ENCODE results near the gene APOLD1.
"Not testable (repeated sequence)": the region's sequence is repeated elsewhere in the genome, so short reads cannot be mapped to it uniquely, and the experiment has no call there.

APOLD1 gene, protein sequence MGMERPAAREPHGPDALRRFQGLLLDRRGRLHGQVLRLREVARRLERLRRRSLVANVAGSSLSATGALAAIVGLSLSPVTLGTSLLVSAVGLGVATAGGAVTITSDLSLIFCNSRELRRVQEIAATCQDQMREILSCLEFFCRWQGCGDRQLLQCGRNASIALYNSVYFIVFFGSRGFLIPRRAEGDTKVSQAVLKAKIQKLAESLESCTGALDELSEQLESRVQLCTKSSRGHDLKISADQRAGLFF

DNA sequence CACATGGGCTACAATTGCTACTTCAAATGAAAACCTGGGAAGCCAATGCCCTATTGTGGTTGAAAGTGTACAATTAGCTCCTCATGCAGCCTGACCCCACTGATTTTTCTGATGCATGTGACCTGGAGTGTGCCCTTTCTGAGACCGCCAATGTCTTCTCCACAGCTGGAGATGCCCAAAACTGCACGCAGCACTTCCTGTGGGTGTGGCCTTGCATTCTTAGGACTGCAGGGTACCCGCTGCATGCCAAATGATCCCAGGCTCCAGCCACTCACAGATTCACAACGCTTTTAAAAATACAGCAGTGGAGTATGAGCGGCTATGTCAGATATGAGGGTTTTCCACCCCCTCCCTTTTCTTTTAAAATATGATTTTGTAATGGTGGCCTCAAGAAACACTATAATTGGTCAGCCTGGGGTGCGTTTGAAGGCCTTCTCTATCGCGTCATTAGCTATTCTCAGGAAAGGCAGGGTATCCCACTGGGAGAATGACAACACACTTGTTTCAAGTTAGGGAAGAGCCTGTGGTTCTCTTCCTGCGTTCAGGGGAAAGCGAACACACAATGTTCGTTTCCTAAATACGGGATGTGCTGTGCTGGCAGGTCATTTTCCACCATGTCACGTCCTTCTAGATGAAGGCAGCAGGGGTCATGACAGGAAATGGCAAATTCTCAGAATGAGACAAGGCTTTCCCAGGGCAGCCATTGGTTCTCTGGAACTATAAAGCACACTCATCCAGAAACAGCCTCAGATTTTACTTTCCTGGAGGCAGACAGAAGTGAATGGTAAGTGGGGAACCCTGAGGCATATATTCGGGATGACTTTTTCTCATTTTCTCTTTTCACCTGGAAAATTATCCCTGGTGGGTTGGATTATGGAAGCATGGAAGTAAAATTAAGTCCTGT, at the start of gene APOLD1:
TSS of gene APOLD1 (plus strand) at position 749 of the 904 bp plus-strand sequence. CDS start at position 782, 33 bp downstream.
- DNase-seq (ENCODE audit: low read depth) = no peak

DNA sequence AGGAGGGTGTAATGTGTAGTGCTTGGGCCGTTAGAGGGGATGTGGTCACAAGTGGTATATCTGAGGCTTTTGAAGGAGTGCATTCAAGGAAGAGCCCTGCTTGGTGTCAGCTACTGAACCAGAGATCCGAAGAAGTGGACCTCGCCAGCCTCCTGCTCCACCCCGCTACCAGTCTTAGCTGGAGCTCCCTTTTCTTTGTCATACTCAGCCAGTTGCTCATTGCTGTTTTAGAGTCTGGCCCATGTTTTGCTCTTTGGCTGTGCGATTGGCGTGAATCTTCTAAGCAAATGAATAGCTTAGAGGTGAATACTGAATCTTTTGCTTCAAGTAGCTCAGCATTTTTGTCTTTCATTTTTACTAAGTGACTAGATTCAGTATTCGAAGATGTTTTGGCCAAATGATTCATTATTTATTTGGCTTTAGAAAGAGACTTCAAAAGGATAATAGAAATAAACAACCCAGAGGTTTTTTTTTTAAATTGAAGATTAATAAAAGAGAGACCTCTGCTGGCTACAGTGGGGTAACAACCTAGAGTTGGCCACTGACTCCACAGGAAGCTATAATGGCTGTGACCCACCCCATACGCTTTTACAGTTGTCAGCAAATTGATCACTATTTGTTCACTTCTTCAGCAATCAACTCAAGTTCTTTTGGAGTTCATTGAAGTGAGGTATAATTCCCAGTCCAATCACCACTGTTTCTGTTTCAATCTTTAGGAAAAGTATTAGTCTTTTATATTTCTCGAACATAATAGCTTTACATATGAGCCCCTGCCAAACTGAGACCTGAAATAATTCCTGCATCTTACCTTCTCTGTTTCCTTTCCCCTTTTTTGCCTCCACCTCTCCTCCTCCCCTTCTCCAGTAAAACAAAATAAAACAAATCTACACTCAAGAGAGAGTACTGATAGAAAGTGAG, 48.4 kb upstream of the APOLD1 start:
- peak; percentile 48 for DNase-seq (ENCODE audit: low read depth)

DNA sequence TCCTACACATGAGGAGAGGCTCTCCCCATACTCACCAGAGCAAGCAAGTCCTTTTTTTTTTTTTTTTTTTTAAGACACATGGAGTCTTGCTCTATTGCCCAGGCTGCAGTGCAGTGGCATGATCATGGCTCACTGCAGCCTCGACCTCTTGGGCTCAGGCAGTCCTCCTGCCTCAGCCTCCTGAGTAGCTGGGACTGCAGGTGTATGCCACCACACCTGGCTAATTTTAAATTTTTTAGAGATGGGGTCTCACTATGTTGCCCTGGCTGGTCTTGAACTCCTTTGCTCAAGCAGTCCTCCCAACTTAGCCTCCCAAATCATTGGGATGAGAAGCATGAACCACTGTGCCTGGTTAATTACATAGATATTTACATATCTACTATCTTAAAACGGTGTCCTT, 47.3 kb upstream of the APOLD1 start:
- DNase-seq (ENCODE audit: low read depth) = not testable (repeated sequence)

DNA sequence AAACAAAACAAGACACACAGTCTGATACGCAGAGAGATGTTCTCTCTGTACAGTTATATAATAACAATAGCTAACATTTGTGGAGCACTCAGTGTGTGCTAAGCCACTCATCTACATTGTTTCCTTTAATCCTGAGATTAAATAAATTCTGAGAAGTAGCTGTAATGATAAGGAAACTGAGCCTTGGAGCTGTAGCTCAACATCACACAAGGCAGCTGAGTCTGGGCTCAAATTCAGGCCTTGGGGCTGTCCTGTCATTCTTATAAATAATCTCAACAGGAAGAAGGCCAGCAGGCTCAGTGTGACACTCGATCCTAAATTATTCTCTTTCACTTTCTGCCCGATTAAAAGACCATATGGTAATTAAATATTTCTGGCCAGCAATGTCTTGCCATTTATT, 43.8 kb upstream of the APOLD1 start:
- DNase-seq (ENCODE audit: low read depth) = no peak

DNA sequence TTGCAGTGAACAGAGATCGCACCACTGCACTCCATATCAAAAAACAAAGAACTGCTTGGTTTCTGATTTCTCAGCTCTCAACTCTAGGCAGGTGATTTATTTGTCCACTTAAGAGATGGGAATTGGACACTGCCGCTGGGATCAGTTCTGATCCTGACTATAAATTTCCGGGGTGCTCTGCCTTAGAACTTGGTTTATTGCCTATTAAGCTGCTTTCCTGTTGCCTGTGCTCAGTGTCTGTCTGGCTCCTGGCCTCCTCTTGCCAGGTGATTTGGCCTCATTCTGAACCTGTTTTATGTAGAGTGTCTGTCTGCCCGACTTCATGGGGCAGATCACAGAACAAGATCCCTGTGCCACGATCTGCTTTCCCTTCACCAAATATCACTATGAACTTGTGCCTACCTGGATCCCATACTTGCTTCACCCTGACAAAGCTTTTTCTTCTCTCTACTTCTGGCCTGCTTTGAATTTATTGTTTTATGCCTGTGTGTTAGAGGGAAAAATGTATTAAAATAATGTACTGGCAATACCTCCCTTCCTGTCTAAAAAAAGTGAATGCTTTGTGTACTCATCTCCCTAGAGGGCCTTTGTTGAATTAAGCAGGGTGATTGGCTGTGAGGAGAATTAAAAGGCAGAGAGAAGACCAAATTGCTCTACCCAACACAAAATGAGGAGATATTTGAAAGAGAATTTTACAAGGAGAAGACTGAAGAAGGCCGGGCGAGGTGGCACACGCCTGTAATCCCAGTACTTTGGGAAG, 40.7 kb upstream of the APOLD1 start:
- no peak for DNase-seq (ENCODE audit: low read depth)

DNA sequence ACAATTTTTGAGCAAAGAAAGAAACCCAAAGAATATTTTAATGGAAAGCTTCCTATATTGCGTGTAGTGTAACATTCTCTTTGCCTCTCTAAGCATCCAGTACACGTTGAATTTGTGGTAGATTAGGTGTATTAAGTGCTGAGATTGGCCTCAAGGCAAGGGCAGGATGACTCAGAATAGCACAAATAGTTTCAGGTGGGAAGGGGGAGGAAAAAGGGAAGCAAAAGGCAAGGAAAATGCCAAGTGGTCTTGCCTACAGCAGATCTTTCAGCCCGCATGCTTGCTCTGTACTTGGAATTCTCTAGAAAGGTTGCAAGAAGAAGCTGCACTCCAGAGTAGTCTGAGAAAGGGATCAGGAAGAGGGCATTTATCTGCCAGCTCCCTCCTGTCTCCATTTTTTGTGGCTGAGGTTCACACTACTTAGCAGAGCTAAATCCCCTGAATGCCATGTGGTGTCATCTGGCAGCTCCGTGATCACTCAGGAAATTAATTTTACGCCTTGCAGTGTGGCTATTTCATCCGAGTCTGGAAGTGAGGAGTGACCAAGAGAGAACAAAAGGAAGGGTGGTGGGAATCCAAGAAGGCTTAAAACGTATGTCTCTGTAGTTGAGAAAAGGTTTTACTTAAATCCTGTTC, 39.8 kb upstream of the APOLD1 start:
- DNase-seq (ENCODE audit: low read depth) = peak; percentile 57

DNA sequence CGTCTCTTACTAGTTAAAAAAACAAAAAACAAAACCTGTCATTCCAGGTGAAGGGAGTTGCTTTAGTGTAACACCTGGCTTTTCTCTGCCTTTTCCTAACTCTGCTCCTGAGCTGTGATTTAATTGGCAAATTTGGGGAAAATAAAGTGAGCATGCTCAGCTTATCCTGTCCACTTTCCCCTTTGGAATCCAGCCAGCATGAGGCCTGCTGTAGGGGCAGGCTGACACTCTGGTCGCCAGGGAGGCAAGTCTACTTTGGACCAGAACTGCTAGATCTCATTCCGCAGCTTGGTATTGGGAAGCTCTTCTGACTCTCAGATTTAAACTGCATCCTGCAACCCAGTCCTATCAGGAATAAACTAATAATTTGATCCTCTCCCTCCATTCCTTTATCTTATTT, 38.2 kb upstream of the APOLD1 start:
- no peak for DNase-seq (ENCODE audit: low read depth)

DNA sequence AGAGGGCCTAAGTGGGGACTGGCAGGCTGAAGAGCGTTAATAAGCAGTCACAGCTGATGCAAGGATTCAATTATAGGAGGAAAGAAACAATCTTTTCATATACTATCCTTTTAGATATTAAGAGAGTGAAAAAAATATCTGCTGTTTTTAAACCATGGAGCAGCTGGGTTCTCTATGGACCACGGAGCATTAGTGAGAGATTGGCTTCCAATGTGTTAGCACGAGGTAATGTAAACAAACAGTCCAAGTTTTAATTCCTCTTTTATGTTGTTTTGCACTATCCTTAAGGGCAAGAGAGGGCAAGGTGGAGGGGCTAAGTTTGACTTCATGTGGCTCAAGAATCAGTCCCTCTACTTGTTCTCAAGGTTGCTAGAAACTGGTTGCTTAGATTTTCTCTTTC, 37.4 kb upstream of the APOLD1 start:
- DNase-seq (ENCODE audit: low read depth) = no peak

DNA sequence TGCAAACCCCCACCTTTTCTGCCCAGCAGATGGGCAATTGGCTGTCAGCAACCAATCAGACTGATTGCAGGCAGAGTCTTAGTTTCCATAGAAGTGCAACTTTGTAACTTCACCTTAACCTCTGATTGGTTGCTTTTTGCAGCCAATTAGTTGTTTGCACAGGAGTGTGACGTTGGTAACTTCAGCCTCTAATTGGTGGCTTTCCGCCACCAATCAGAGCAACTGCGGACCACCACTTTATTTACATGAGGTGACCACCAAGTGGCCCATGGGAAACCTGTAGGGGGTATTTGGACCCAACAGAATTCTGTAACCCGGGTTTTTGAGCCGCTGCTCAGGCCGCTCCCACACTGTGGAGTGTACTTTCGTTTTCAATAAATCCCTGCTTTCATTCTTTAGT, 36.0 kb upstream of the APOLD1 start:
- DNase-seq (ENCODE audit: low read depth) = no peak

DNA sequence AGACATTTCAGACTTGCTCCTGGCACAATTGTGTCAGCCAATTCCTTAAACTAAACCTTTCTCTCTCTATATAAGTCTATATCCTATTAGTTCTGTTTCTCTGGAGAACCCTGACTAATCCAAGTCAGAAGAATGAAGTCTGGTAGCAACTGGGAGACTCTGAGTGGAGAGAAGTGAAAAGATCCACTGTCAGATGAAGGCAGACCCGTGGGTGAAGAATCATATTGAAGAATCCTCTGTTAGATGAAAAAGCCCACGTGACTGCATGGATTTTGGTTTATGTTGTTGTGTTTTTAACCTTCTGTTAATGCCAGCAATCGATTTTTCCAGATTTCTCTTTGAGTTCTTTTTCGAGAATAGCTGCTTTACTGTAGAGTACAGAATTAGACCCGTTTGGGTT, 29.5 kb upstream of the APOLD1 start:
- no peak for DNase-seq (ENCODE audit: low read depth)

DNA sequence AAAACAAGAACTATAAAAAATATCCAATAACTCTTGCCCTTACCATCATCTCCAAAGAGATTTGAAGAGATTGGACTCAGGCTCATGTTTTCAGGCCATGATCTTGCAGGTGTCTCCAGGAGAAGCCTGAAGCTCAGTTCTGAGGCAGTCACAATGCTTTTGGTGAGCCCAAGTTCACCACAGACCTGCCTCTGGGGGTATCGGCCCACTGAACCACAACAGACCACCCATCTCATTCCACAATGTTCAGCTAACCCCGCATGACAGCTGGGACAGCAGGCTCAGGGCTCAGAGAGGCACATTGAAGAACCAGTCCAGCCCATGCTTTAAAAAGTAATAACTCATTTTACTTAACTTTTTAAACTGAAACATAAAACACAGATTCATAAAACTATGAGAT, 28.3 kb upstream of the APOLD1 start:
- no peak for DNase-seq (ENCODE audit: low read depth)

DNA sequence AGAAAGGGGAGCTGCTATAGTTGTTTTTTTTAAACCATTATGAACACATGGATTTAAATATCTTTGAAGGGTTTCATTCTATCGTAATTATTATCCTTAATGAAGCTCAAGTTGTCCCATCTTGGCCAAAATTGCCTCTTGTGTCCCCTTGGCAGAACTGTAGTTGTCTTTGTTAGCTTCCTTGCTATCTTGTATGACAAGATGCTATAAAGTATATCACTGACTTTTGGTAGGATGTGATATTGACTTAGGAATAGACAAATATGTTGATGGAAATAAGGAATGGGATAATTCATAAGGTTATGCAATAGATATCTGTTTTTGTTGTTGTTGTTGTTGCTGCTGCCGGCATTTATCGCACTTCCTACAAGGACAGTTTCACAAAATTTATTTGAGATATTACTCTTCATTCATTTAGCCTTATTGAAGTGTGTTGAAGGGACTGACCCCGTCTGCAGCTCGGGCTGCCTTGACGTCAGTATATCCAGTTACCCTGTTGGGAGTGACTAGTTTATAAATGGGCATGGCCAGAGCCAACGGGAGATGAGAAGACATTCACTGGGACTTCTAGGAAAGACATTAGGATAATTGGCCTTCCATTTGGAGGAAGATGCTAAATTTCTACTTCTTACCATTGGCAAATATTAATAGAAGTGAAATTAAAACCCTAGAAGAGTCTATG, 26.1 kb upstream of the APOLD1 start:
- no peak for DNase-seq (ENCODE audit: low read depth)

DNA sequence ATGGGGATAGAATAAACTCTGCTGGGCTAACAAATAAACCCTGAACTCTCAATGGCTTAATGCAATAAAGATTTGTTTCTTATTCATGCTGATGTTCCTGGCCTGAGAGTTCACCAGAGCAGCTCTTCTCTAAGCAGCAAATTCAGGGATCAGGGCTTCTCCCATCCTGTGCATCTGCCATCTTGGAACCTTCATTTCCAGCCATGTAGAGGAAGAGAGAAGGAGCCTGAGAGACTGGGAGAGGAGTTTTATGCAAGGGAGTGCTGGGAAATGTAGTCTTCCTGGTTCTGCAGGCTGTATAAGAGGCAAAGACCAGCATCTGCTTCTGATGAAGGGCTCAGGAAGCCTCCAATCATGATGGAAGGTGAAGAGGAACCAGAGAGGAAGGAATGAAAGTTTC, 20.6 kb upstream of the APOLD1 start:
- no peak for DNase-seq (ENCODE audit: low read depth)

DNA sequence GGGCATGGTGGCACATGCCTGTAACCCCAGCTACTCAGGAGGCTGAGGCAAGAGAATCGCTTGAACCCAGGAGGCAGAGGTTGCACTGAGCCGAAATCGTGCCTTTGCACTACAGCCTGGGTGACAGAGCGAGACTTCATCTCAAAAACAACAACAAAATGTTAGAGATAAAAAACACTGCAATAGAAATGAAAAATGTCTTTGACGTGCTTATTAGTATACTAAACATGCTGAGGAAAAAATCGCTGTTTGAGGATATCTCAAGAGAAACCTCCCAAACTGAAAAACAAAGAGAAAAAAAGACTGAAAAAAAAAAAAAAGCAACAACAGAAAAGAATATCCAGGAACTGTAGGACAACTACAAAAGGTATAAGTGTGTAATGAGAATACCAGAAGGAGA, 15.2 kb upstream of the APOLD1 start:
- no peak for DNase-seq (ENCODE audit: low read depth)

DNA sequence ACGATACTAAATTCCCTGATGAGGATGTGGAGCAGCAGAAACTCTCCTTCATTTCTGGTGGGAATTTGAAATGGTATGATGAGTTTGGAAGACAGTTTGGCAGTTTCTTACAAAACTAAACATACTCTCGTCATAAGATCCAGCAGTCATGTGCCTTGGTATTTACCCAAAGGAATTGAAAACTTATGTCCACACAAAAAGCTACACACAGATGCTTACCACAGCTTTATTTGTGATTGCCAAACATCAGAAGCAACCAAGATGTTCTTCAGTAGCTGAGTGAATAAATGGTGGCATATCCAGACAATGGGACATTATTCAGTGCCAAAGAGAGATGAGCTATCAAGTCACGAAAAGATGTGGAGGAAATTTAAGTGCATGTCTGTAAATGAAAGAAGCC, 10.7 kb upstream of the APOLD1 start:
- DNase-seq (ENCODE audit: low read depth) = no peak

DNA sequence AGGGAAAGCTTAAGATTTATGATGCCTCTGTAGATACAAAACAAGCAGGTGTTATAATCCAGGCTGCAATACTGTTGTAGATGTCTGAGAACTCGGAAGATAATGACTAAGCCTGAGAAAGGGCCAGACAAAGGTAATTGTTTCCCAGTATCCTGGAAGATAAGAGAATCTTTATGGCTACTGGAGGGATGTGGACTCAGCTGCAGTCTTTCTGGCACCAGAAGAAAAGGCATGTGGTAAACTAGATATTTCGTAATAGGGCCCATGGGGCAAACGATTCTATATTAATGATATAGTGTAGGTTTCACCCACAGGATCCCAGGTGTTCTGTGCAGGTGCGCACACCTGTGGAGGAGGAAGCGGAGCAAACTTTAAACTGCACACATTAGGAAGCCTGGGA, 9.2 kb upstream of the APOLD1 start:
- peak; percentile 71 for DNase-seq (ENCODE audit: low read depth)

DNA sequence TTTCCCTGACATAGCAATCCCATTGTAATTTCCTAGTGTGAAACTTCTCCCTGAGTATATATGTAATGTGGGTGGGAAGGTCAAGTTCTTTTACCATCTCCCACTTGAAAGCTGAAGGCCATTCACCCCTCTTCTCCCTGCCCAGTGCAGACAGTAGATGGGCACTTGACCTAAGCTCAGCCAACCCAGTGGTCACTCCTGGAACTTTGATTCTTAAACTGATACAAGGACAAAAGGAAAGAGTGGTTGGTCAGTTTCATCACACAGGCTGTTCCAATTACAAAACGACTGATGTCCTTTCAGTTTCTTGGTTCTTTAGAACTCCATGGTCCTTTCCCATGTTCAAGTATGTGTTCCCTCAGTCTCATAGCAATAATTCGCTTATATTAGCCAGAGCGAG, 8.4 kb upstream of the APOLD1 start:
- DNase-seq (ENCODE audit: low read depth) = no peak

DNA sequence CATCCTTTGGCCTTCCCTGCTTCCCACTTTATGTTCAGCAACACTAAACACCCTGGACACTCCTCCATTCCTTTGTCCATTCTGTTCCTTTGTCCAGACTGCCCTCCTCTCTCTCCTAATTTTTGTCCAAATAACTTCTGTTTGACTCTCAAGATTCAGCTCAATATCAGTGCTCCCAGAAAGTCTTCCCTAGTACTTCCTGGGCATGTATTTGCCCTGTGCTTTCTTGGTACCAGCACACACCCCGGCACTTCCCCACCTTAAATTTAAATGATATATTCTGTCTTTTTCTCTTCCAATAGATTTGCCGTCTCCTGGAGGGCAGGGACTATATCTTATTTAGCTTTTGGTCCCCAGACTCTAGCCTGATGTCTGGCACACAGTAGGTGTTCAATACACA, 6.5 kb upstream of the APOLD1 start:
- DNase-seq (ENCODE audit: low read depth) = no peak

DNA sequence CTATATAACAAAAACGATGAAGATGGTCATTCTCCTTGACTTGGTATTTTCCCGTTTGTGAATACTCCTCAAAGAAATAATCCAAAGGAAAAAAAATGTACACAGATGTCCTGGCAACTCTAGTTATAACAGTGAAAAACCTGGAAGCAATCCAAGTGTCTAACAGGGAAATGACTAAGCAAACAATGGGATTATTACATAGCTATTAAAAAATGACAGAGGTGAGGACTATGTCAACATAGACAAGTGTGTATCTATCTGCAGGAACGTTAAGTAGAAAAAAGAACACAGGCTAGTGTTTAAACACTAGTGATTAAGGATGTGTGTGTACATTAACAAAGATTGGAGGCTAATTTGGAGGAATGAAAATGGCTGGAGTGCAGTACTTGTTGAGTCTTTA, 5.9 kb upstream of the APOLD1 start:
- peak; percentile 82 for DNase-seq (ENCODE audit: low read depth)

DNA sequence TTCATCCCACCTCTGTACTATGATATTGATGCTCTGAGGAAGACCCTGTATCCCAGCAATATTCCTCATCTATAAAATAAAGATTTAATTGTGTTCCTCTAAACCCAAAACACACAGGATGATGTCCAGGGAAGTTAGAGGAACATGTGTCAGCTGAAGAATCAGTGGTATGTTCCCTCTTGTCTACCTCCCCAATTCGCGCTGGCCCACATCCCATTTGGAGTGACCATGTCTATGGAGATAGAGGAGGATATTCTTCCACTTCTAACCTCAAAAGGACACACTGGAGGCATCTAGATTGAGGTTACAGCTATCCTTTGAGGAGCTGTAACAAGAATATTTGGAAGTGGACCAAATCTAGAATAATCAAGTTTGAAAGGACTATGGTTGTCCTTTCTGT, 1.3 kb upstream of the APOLD1 start:
- DNase-seq (ENCODE audit: low read depth) = no peak

DNA sequence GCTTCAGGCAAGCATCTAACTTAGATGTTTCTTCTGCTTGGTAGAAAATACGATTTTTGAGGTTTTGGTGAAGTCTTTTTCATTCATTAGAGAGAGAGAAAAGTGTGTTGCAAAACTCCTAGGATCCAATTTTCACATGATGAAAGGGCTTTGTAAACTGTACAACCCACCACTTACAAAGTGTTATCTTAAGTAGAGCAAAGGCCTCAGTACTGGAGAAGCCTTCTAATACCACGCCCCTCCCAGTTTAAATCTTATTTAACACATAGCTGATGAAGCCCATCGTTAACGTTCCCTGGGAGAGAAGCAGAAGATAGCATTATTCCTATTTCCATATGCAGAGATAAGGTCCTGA, 869 bp downstream of the APOLD1 start:
- peak; percentile 37 for DNase-seq (ENCODE audit: low read depth)
